ENCODE data around the gene ASXL2. TPM values are rescaled to one million over a fixed set of nuclear protein-coding genes. Genes with fewer than 3 reads are reported as not detected.
A peak's percentile ranks its signal among the peaks of the same experiment; 100 is the strongest.

ASXL2 gene
- total RNA-seq, 1 donor from 2014 or later, result 39.3 TPM

- TF ChIP-seq CTCF (IDR thresholded peaks at IDR 0.05), result no peak
- H3K9me3 ChIP-seq, result no peaks in the 10 kb centered on the region
- H3K4me1 ChIP-seq, result no peaks in the 10 kb centered on the region
- ATAC-seq, result no peak
- H3K27ac ChIP-seq, result no peak overlapping the region
- no peak overlapping the region for H3K4me3 ChIP-seq
- intact Hi-C loops (cut with DNase I), result no loop called here
- H3K27me3 ChIP-seq (ENCODE audit: low read depth), result no peaks in the 10 kb centered on the region
- DNase-seq, result no peak
- H3K36me3 ChIP-seq, result no peaks in the 10 kb centered on the region
Measured at GRCh38 chr2:25724756-25725155, 153.5 kb downstream of the ASXL2 start.

- no peak for TF ChIP-seq CTCF (IDR thresholded peaks at IDR 0.05)
- no peaks in the 10 kb centered on the region for H3K36me3 ChIP-seq
- ATAC-seq (no peak), DNase-seq (no peak)
- no peak overlapping the region for H3K4me3 ChIP-seq
- H3K27me3 ChIP-seq (ENCODE audit: low read depth), result no peaks in the 10 kb centered on the region
- intact Hi-C loops (cut with DNase I), result no loop called here
- no peaks in the 10 kb centered on the region for H3K4me1 ChIP-seq
- H3K27ac ChIP-seq, result no peak overlapping the region
- H3K9me3 ChIP-seq, result no peaks in the 10 kb centered on the region
Measured at GRCh38 chr2:25722224-25722623, 156.1 kb downstream of the ASXL2 start.

- H3K4me1 ChIP-seq, result no peaks in the 10 kb centered on the region
- intact Hi-C loops (cut with DNase I), result no loop called here
- no peak for ATAC-seq
- no peaks in the 10 kb centered on the region for H3K27me3 ChIP-seq (ENCODE audit: low read depth)
- H3K36me3 ChIP-seq, result no peaks in the 10 kb centered on the region
- H3K4me3 ChIP-seq, result no peak overlapping the region
- TF ChIP-seq CTCF (IDR thresholded peaks at IDR 0.05), result no peak
- no peak for DNase-seq
- no peaks in the 10 kb centered on the region for H3K9me3 ChIP-seq
- H3K27ac ChIP-seq, result no peak overlapping the region
Measured at GRCh38 chr2:25720575-25720974, 157.7 kb downstream of the ASXL2 start.

- Histone ChIP-seq H3K9me3 (no peaks in the 10 kb centered on the region), H3K36me3 (no peaks in the 10 kb centered on the region), H3K4me3 (no peak overlapping the region), H3K27me3 (ENCODE audit: low read depth) (no peaks in the 10 kb centered on the region), H3K4me1 (no peaks in the 10 kb centered on the region), H3K27ac (no peak overlapping the region)
- TF ChIP-seq CTCF (IDR thresholded peaks at IDR 0.05), result no peak
- intact Hi-C loops (cut with DNase I), result no loop called here
- ATAC-seq (no peak), DNase-seq (no peak)
Measured at GRCh38 chr2:25714740-25715139, 163.5 kb downstream of the ASXL2 start.

GRCh38 chr2:25712455-25712854 is 165.8 kb downstream of the ASXL2 start:
- Histone ChIP-seq H3K9me3 (no peaks in the 10 kb centered on the region), H3K27ac (no peak overlapping the region), H3K27me3 (ENCODE audit: low read depth) (no peaks in the 10 kb centered on the region), H3K4me3 (peak overlapping the region; percentile 31), H3K36me3 (no peaks in the 10 kb centered on the region), H3K4me1 (no peaks in the 10 kb centered on the region)
- no peak for ATAC-seq
- TF ChIP-seq CTCF (IDR thresholded peaks at IDR 0.05), result no peak
- DNase-seq, result no peak
- intact Hi-C loops (cut with DNase I), result no loop called here
